A549 (cell line): ENCODE measurements around the gene SPATA2L. TPM values are rescaled to one million over a fixed set of nuclear protein-coding genes. Genes with fewer than 3 reads are reported as not detected.

Experiments
- ATAC-seq, 2 experiments: fragments of 200-7000 bp in 1 of 2; fragments of >200 bp in 1 of 2; cut with Nextera tagmentation in 1 of 2; cut with Tn5 transposase in 1 of 2; 3 replicates each; pipeline versions ENCODE4 v1.8.0 to v1.9.1; 2018 to 2020; ENCODE audit warnings: mild to moderate bottlenecking in 1 of 2, moderate library complexity in 1 of 2
- CTCF ChIA-PET: fragments of 300-600 bp; sonication (Branson Sonifier 250); formaldehyde crosslinking; extraction: SDS; loops from one replicate; lab custom pipeline; 2021; ENCODE audit warnings: antibody characterized with exemption, inconsistent platforms; lab: Yijun Ruan, JAX
- POLR2A ChIA-PET: fragments of 350-600 bp; formaldehyde crosslinking; extraction: SDS; loops from one replicate; lab custom pipeline; 2021; ENCODE audit warnings: antibody characterized with exemption, inconsistent platforms; lab: Yijun Ruan, JAX
- DNase-seq, 2 experiments: peaks; one replicate each; pipeline versions ENCODE4 v3.0.0 to v3.0.0-alpha.2; 2011 to 2016; ENCODE audit warnings: low read depth in 1 of 2, low spot score in 1 of 2
- FAIRE-seq: peaks from 2 replicates; lab custom pipeline; 2011; peaks lifted over from hg19 to GRCh38; lab: Jason Lieb, UNC
- H3K27ac ChIP-seq, 2 experiments: fragments of >200 bp; sonication (Bioruptor Twin); formaldehyde crosslinking; 3 replicates each; pipeline ENCODE4 v1.5.1; 2016 to 2017
- H3K4me1 ChIP-seq: fragments of >200 bp; sonication (Bioruptor Twin); formaldehyde crosslinking; 3 replicates; pipeline ENCODE4 v1.6.1; 2016
- H3K4me2 ChIP-seq: fragments of >200 bp; sonication (Bioruptor Twin); formaldehyde crosslinking; 3 replicates; pipeline ENCODE4 v1.6.1; 2016
- H3K4me3 ChIP-seq: fragments of >200 bp; sonication (Bioruptor Twin); formaldehyde crosslinking; 3 replicates; pipeline ENCODE4 v1.5.1; 2016
- H3K9me3 ChIP-seq: fragments of >200 bp; sonication (Bioruptor Twin); formaldehyde crosslinking; 3 replicates; pipeline ENCODE4 v1.6.1; 2016
- CBX2 ChIP-seq: fragments of 200-600 bp; sonication (generic); IDR thresholded peaks from 2 replicates; pipeline ENCODE4 v1.6.1; 2016; ENCODE audit warnings: low read depth, mild to moderate bottlenecking, borderline replicate concordance
- CBX8 ChIP-seq: fragments of 200-600 bp; sonication (generic); IDR thresholded peaks from 2 replicates; pipeline ENCODE4 v1.6.1; 2016
- CHD4 ChIP-seq: fragments of 200-600 bp; sonication (generic); IDR thresholded peaks from 2 replicates; pipeline ENCODE4 v1.6.1; 2016; ENCODE audit warnings: antibody characterized with exemption, mild to moderate bottlenecking, borderline replicate concordance
- EP300 ChIP-seq, 2 experiments: fragments of >200 bp; sonication (Bioruptor Twin); formaldehyde crosslinking; IDR thresholded peaks; 2 replicates in 1 of 2; 3 replicates in 1 of 2; pipeline ENCODE4 v1.6.1; 2016 to 2017
- ESRRA ChIP-seq: fragments of 150-350 bp; IDR thresholded peaks from 2 replicates; pipeline ENCODE4 v1.6.1; 2014; ENCODE audit warnings: mild to moderate bottlenecking, low read length, borderline replicate concordance
- FOSB ChIP-seq: fragments of 250-450 bp; sonication (Bioruptor Pico); IDR thresholded peaks from 2 replicates; pipeline ENCODE4 v1.5.0; 2020; ENCODE audit warnings: mild to moderate bottlenecking, moderate library complexity
- HDAC2 ChIP-seq: fragments of 200-600 bp; sonication (generic); IDR thresholded peaks from 2 replicates; pipeline ENCODE4 v1.6.1; 2016
- HEYL ChIP-seq: fragments of 250-450 bp; sonication (Bioruptor Pico); IDR thresholded peaks from 2 replicates; pipeline ENCODE4 v1.8.0; 2021; ENCODE audit warnings: mild to moderate bottlenecking, moderate library complexity
- HOXB13 ChIP-seq: fragments of 250-450 bp; sonication (Bioruptor Pico); IDR thresholded peaks from 2 replicates; pipeline ENCODE4 v1.5.0; 2020; ENCODE audit warnings: low read depth, mild to moderate bottlenecking, moderate library complexity
- JUN ChIP-seq, 2 experiments: fragments of >200 bp; sonication (Bioruptor Twin); formaldehyde crosslinking; IDR thresholded peaks; 2 replicates in 1 of 2; 3 replicates in 1 of 2; pipeline ENCODE4 v1.6.1; 2016 to 2017
- KDM1A ChIP-seq: fragments of 200-600 bp; sonication (generic); IDR thresholded peaks from 2 replicates; pipeline ENCODE4 v1.6.1; 2016; ENCODE audit warnings: low read depth, mild to moderate bottlenecking
- MAZ ChIP-seq: fragments of 150-350 bp; IDR thresholded peaks from 2 replicates; pipeline ENCODE4 v1.6.1; 2014; ENCODE audit warnings: antibody characterized with exemption, low read depth, low read length, borderline replicate concordance
- MYC ChIP-seq: IDR thresholded peaks from 2 replicates; pipeline ENCODE4 v1.6.1; 2012; ENCODE audit warnings: mild to moderate bottlenecking, inconsistent platforms, low read length, improper control_type of control experiment, borderline replicate concordance
- NPAS2 ChIP-seq: fragments of 250-450 bp; sonication (Bioruptor Pico); IDR thresholded peaks from 2 replicates; pipeline ENCODE4 v1.8.0; 2022; ENCODE audit warnings: mild to moderate bottlenecking, moderate library complexity, borderline replicate concordance
- RCOR1 ChIP-seq: fragments of 150-350 bp; IDR thresholded peaks from 2 replicates; pipeline ENCODE4 v1.6.1; 2014; ENCODE audit warnings: antibody characterized with exemption, low read length, low read depth
- RFX5 ChIP-seq: fragments of 450-650 bp; IDR thresholded peaks from 2 replicates; pipeline ENCODE4 v1.7.1; 2014; ENCODE audit warnings: antibody characterized with exemption, mild to moderate bottlenecking, moderate library complexity
- ZC3H11A ChIP-seq: fragments of 450-650 bp; IDR thresholded peaks from 2 replicates; pipeline ENCODE4 v1.6.1; 2014; ENCODE audit warnings: antibody characterized with exemption, mild to moderate bottlenecking
- ZSCAN20 ChIP-seq: fragments of 250-450 bp; sonication (Bioruptor Pico); IDR thresholded peaks from 2 replicates; pipeline ENCODE4 v1.8.0; 2022; ENCODE audit warnings: mild to moderate bottlenecking, moderate library complexity
- WGBS: methylation state at CpG from one replicate; pipeline ENCODE4 v1.1.6; 2017; ENCODE audit errors: missing lambda C conversion rate; 5-methylcytosine and 5-hydroxymethylcytosine counted together
- polyA plus RNA-seq, 4 experiments: library from polyadenylated mRNA; depleted of rRNA in 3 of 4; stranded (reverse); fragments of >200 nt; fragmentation: RNase III in 1 of 4; extraction: RNeasy Plus Mini Kit Qiagen cat#74134 plus additional on column Dnase treatment in 1 of 4; gene quantifications; 2 replicates in 3 of 4; 3 replicates in 1 of 4; pipeline ENCODE4 v1.2.3, GENCODE V29; 2011 to 2017
- TF ChIP-seq, protein P1 (sequence below): fragments of 250-450 bp; sonication (Bioruptor Pico); IDR thresholded peaks from 2 replicates; pipeline ENCODE4 v1.5.0; 2020; ENCODE audit warnings: low read depth, mild to moderate bottlenecking, moderate library complexity
- TF ChIP-seq, protein P2 (sequence below): fragments of >200 bp; sonication (Bioruptor Twin); formaldehyde crosslinking; IDR thresholded peaks from 2 replicates; pipeline ENCODE4 v1.6.1; 2016
- TF ChIP-seq, protein P3 (sequence below): IDR thresholded peaks from 2 replicates; pipeline ENCODE4 v1.6.1; 2012
- TF ChIP-seq, protein P4 (sequence below): IDR thresholded peaks from 2 replicates; pipeline ENCODE4 v1.6.1; 2012; ENCODE audit warnings: low read depth, borderline replicate concordance
- TF ChIP-seq, protein P5 (sequence below): fragments of 450-650 bp; IDR thresholded peaks from 2 replicates; pipeline ENCODE4 v1.6.1; 2014; ENCODE audit warnings: antibody characterized with exemption
- TF ChIP-seq, protein P6 (sequence below): IDR thresholded peaks from 2 replicates; pipeline ENCODE4 v1.6.1; 2012

SPATA2L gene
- polyA plus RNA-seq, 2 of the 4 experiments (the other 2 are of a cell fraction): 3.5 to 5.2 TPM

DNA sequence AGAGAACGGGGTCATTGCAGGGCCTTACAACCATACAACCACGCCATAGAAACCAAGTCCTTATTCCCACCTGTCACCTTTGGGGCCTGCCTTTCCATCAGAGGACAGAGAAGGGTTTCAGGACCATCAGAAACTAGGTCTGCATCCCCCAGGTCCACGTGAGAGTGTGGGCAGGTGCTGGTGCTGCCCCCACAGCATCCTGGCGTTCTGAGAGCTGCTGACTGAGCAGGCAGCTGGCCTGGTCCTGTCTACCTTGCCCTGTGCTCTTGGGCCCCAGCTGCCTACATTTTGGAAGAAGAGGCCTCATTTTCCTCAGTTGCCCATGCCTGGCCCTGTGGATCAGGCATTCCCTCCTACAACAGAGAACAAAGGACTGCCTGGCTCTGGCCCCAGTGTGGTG, 41.4 kb upstream of the SPATA2L start:
- FAIRE-seq (no peak), DNase-seq (no peak), ATAC-seq (no peak; a peak in 1 of 6 replicates)
- no peak overlapping the region for H3K4me3 ChIP-seq
- CTCF ChIA-PET: interaction anchor here (0.7 to 2.0 kb wide), 5 partner anchors 10 to 117 kb away, joined by 3 to 7 read pairs (median 4); no protein-coding TSS in a partner anchor
- WGBS: 97% methylated on average over 3 of the region's 4 CpGs
- H3K27ac ChIP-seq: no peak overlapping the region
- POLR2A ChIA-PET: no interaction called here
- H3K4me2 ChIP-seq: no peak overlapping the region
- no peaks in the 10 kb centered on the region for H3K9me3 ChIP-seq
- no peaks in the 10 kb centered on the region for H3K4me1 ChIP-seq
- TF ChIP-seq, protein P1, sequence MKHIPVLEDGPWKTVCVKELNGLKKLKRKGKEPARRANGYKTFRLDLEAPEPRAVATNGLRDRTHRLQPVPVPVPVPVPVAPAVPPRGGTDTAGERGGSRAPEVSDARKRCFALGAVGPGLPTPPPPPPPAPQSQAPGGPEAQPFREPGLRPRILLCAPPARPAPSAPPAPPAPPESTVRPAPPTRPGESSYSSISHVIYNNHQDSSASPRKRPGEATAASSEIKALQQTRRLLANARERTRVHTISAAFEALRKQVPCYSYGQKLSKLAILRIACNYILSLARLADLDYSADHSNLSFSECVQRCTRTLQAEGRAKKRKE (CRISPR knock-in tag): no peak
- TF ChIP-seq, protein P2, sequence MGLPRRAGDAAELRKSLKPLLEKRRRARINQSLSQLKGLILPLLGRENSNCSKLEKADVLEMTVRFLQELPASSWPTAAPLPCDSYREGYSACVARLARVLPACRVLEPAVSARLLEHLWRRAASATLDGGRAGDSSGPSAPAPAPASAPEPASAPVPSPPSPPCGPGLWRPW: no peak

DNA sequence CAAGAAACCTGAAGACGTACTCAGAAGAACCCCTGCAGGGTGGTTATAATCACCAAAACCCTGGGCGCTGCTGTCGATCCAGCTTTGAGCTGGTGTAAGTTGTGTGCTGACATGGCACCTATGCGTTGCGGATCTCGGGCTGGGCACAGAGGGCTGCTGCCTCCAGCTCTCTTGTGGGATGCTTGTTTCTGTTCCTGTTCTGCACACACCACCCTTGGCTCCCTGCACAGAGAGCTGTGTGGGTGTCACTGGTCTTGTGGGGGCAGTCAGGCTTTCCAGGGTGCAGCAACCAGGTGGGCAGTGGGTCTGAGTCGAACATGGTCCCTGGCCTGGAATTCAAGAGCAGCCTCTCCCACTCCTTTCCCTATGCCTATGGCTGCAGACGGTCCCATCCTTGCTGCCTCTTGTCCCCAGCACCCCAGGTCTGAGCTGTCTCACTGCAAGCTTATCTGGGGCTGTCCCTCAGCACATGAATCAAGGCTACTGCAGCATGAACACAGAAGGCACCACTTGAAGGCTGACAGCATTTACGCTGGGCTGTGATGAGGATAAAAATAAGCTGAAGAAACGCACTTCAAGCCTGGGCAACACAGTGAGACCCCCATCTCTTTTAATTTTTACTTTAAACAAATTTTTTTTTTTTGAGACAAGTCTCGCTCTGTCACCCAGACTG, 40.0 kb upstream of the SPATA2L start:
- H3K4me3 ChIP-seq: no peak overlapping the region
- no peaks in the 10 kb centered on the region for H3K9me3 ChIP-seq
- no peak for TF ChIP-seq HDAC2
- no peak for TF ChIP-seq RFX5
- no peak for TF ChIP-seq KDM1A
- no peak for TF ChIP-seq HOXB13
- TF ChIP-seq, protein P3, sequence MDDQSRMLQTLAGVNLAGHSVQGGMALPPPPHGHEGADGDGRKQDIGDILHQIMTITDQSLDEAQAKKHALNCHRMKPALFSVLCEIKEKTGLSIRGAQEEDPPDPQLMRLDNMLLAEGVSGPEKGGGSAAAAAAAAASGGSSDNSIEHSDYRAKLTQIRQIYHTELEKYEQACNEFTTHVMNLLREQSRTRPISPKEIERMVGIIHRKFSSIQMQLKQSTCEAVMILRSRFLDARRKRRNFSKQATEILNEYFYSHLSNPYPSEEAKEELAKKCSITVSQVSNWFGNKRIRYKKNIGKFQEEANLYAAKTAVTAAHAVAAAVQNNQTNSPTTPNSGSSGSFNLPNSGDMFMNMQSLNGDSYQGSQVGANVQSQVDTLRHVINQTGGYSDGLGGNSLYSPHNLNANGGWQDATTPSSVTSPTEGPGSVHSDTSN: no peak
- TF ChIP-seq ESRRA: no peak
- TF ChIP-seq RCOR1: no peak
- no peak for TF ChIP-seq ZC3H11A
- TF ChIP-seq, protein P4, sequence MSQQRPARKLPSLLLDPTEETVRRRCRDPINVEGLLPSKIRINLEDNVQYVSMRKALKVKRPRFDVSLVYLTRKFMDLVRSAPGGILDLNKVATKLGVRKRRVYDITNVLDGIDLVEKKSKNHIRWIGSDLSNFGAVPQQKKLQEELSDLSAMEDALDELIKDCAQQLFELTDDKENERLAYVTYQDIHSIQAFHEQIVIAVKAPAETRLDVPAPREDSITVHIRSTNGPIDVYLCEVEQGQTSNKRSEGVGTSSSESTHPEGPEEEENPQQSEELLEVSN: no peak
- no peak overlapping the region for H3K27ac ChIP-seq
- ATAC-seq (peak; percentile 5 to 10; a peak in 3 of 6 replicates), DNase-seq (no peak), FAIRE-seq (no peak)
- no peaks in the 10 kb centered on the region for H3K4me1 ChIP-seq
- 92% methylated on average over 11 of the region's 11 CpGs for WGBS
- H3K4me2 ChIP-seq: no peak overlapping the region
- CTCF ChIA-PET: interaction anchor here (0.6 to 2.6 kb wide), 9 partner anchors 9 to 352 kb away, joined by 3 to 14 read pairs (median 3); no protein-coding TSS in a partner anchor
- POLR2A ChIA-PET: no interaction called here

DNA sequence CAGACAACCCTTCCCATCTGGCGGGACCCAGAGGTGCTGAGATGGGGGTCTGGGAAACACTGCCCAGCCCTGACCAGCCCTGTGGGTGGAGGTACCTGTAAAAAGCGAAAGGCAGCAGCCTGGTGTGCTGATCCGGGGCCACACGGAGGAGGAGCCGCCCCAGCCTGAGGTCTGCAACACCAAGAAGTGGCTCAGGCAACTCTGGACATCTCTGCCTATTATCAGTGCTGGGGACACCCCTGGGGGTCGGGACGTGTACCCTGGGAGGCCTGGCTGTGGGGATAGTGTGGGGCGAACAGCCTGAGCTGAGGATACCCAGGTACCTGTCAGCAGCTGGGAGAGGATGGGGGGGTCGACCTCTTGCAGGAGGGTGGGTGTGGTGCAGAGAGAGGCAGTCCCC, 37.9 kb upstream of the SPATA2L start:
- no peak overlapping the region for H3K4me3 ChIP-seq
- no peaks in the 10 kb centered on the region for H3K9me3 ChIP-seq
- no peaks in the 10 kb centered on the region for H3K4me1 ChIP-seq
- FAIRE-seq (no peak), DNase-seq (no peak), ATAC-seq (peak in 1 of 2 experiments; percentile 5; a peak in 3 of 6 replicates)
- CTCF ChIA-PET: interaction anchor here (2.6 kb wide), 1 partner anchor 13 kb away, joined by 14 read pairs; no protein-coding TSS in a partner anchor
- 90% methylated on average over 9 of the region's 9 CpGs for WGBS
- H3K4me2 ChIP-seq: no peak overlapping the region
- POLR2A ChIA-PET: no interaction called here
- H3K27ac ChIP-seq: no peak overlapping the region
- TF ChIP-seq HEYL (CRISPR knock-in tag) (no peak), CHD4 (no peak)

DNA sequence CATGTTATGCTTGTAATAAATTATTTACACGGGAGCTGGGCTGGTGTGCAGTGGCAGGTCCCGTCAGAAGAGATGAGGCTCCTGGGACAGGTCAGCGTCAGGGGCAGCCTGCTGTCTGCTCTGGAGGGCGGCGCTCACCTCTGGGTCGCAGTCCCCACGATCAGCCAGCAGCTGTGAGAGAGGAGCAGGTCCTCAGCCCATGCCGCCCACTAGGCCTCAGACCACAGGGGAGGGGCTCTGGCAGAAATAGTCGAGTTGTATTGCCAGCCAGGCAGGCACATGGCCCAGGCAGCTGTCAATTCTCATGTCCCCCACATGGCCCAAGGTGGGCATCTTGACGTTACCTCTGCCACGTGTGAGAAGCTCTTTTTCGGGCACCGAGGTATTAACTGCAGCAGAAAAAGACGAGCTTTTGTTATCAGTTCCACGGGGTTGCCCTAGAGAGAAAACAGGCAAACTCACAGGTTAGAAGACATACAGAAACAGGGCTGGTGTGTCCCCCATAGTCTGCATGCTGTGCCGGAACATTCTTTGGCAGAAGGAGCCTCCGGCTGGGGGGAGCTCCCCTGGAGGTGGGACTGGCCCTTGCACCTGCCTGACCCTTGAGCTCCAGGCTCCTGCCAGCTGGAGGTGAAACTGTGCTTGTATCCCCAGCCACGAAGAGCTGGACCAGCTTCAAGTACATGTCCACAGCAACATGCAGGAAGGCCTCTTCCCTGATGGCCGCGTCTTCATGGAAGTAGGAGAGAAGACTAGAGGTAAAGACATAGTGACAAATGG, 37.2 kb upstream of the SPATA2L start:
- no peak overlapping the region for H3K27ac ChIP-seq
- H3K4me2 ChIP-seq: no peak overlapping the region
- POLR2A ChIA-PET: no interaction called here
- no peaks in the 10 kb centered on the region for H3K4me1 ChIP-seq
- WGBS: 85% methylated on average over 19 of the region's 20 CpGs
- FAIRE-seq (no peak), DNase-seq (no peak), ATAC-seq (peak in 1 of 2 experiments; percentile 18; a peak in 3 of 6 replicates)
- CTCF ChIA-PET: interaction anchor here (0.6 to 2.2 kb wide), 6 partner anchors 15 to 123 kb away, joined by 3 to 7 read pairs (median 3); no protein-coding TSS in a partner anchor
- H3K4me3 ChIP-seq: no peak overlapping the region
- H3K9me3 ChIP-seq: no peaks in the 10 kb centered on the region
- TF ChIP-seq JUN (IDR thresholded peaks at IDR 0.05): no peak
- TF ChIP-seq ZSCAN20 (CRISPR knock-in tag): no peak
- no peak for TF ChIP-seq CBX8
- no peak for TF ChIP-seq EP300 (IDR thresholded peaks at IDR 0.05)
- no peak for TF ChIP-seq MAZ
- TF ChIP-seq, protein P5, sequence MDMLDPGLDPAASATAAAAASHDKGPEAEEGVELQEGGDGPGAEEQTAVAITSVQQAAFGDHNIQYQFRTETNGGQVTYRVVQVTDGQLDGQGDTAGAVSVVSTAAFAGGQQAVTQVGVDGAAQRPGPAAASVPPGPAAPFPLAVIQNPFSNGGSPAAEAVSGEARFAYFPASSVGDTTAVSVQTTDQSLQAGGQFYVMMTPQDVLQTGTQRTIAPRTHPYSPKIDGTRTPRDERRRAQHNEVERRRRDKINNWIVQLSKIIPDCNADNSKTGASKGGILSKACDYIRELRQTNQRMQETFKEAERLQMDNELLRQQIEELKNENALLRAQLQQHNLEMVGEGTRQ: no peak
- TF ChIP-seq CBX2: no peak
- TF ChIP-seq ZC3H11A: no peak
- TF ChIP-seq, protein P1 (CRISPR knock-in tag): no peak
- no peak for TF ChIP-seq FOSB (CRISPR knock-in tag)
- no peak for TF ChIP-seq MYC
- no peak for TF ChIP-seq NPAS2 (CRISPR knock-in tag)
- TF ChIP-seq, protein P6, sequence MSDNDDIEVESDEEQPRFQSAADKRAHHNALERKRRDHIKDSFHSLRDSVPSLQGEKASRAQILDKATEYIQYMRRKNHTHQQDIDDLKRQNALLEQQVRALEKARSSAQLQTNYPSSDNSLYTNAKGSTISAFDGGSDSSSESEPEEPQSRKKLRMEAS: no peak
